Thymus (tissue), 11 donors: ENCODE data around the gene OR2G6. TPM values are rescaled to one million over a fixed set of nuclear protein-coding genes. Genes with fewer than 3 reads are reported as not detected.
A peak's percentile ranks its signal among the peaks of the same experiment; 100 is the strongest.
"Not testable (repeated sequence)": the region's sequence is repeated elsewhere in the genome, so short reads cannot be mapped to it uniquely, and the experiment has no call there.

ENCODE experiments used
- DNase-seq, 9 donors: peaks; one replicate each; pipeline ENCODE4 v3.0.0-alpha.2; 2013; ENCODE audit warnings: low spot score in 9 of 9, low read depth in 6 of 9, missing footprints in 1 of 9
- H3K27ac ChIP-seq, 2 donors: one replicate each; pipeline ENCODE4 v1.5.1; 2013; ENCODE audit warnings: control low read depth in 1 of 2, low read depth in 1 of 2, low read length in 1 of 2, mild to moderate bottlenecking in 1 of 2, moderate library complexity in 1 of 2
- H3K27me3 ChIP-seq, 2 donors: one replicate each; pipeline ENCODE4 v1.5.1; 2013; ENCODE audit warnings: low read length in 1 of 2; ENCODE audit not compliant: control insufficient read depth in 2 of 2, insufficient read depth in 1 of 2
- H3K36me3 ChIP-seq, 2 donors: one replicate each; pipeline ENCODE4 v1.5.1; 2013; ENCODE audit warnings: low read length in 1 of 2, mild to moderate bottlenecking in 1 of 2, moderate library complexity in 1 of 2; ENCODE audit not compliant: control insufficient read depth in 2 of 2, insufficient read depth in 2 of 2
- H3K4me1 ChIP-seq, 2 donors: one replicate each; pipeline ENCODE4 v1.5.1; 2013; ENCODE audit warnings: low read length in 2 of 2; ENCODE audit not compliant: control insufficient read depth in 2 of 2, insufficient read depth in 2 of 2
- H3K4me3 ChIP-seq, 2 donors: one replicate each; pipeline ENCODE4 v1.5.1; 2013; ENCODE audit warnings: low read length in 2 of 2, control low read depth in 1 of 2, mild to moderate bottlenecking in 1 of 2
- H3K9me3 ChIP-seq, 2 donors: one replicate each; pipeline ENCODE4 v1.5.1; 2013; ENCODE audit warnings: low read length in 1 of 2, mild to moderate bottlenecking in 1 of 2; ENCODE audit not compliant: control insufficient read depth in 2 of 2, insufficient read depth in 1 of 2
- WGBS: extraction: QIAGEN DNeasy Blood & Tissue Kit; methylation state at CpG from one replicate; pipeline ENCODE4 v1.1.7; 2013; 5-methylcytosine and 5-hydroxymethylcytosine counted together
- polyA plus RNA-seq: library from polyadenylated mRNA; stranded (reverse); fragments of 200-250 nt; gene quantifications from one replicate; pipeline ENCODE4 v1.2.3, GENCODE V29; 2013
- total RNA-seq: library from RNA; stranded (reverse); fragments of 120-200 nt; gene quantifications from one replicate; pipeline ENCODE4 v1.2.4, GENCODE V29; 2013
- donor health status: healthy.

The OR2G6 gene
- total and polyA plus RNA-seq, 2 donors, result 0.05 TPM; not detected in 1

- DNase-seq, H3K27ac ChIP-seq, H3K27me3 ChIP-seq, H3K4me3 ChIP-seq, H3K9me3 ChIP-seq, H3K36me3 ChIP-seq, H3K4me1 ChIP-seq: not testable (repeated sequence)
- WGBS, result 96% methylated on average over 1 of the region's 2 CpGs
Observed at GRCh38 chr1:248500305-248501035, 7.4 kb upstream of the OR2G6 start.

DNA sequence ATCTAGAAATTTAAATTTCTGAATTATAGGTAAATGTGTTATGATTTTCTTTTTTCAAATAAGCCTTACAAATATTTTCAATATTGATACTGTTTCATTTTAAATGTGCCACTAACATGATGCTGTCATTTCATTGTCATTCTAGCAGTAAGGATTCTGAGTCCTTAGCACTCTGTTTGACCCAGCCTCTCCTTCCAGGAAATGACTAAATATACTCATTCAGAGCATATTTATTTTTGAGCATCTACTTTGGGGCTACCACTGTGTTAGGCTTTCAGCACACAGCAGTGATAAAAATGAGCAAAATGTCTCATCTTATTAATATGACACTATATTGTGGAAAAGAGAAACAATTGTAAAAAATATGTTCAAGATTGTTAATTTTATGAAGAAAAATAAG, 2.3 kb downstream of the OR2G6 start:
- H3K27ac ChIP-seq, H3K4me1 ChIP-seq, H3K27me3 ChIP-seq, DNase-seq, H3K4me3 ChIP-seq, H3K9me3 ChIP-seq, H3K36me3 ChIP-seq: not testable (repeated sequence)

DNA sequence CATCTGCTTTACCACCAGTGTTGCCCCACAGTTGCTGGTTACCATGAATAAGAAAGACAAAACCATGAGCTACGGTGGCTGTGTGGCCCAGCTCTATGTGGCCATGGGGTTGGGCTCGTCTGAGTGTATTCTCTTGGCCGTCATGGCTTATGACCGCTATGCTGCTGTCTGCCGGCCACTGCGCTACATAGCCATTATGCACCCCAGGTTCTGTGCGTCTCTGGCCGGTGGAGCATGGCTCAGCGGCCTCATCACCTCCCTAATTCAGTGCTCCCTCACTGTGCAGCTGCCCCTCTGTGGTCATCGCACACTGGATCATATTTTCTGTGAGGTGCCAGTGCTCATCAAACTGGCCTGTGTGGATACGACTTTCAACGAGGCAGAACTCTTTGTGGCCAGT, 14.0 kb downstream of the OR2G6 start:
- WGBS, result 95% methylated on average over 12 of the region's 12 CpGs
- Histone ChIP-seq H3K27me3 (no peaks in the 10 kb centered on the region), H3K27ac (no peak overlapping the region), H3K4me1 (no peaks in the 10 kb centered on the region), H3K36me3 (no peaks in the 10 kb centered on the region), H3K4me3 (no peak overlapping the region), H3K9me3 (peaks cover 0 to 7% of the 10 kb centered on the region in 2 donors)
- no peak for DNase-seq

DNA sequence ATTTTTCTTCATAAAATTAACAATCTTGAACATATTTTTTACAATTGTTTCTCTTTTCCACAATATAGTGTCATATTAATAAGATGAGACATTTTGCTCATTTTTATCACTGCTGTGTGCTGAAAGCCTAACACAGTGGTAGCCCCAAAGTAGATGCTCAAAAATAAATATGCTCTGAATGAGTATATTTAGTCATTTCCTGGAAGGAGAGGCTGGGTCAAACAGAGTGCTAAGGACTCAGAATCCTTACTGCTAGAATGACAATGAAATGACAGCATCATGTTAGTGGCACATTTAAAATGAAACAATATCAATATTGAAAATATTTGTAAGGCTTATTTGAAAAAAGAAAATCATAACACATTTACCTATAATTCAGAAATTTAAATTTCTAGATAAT, 29.6 kb downstream of the OR2G6 start:
- not testable (repeated sequence) for H3K9me3 ChIP-seq, H3K4me1 ChIP-seq, H3K36me3 ChIP-seq, H3K4me3 ChIP-seq, H3K27ac ChIP-seq, H3K27me3 ChIP-seq, DNase-seq

- DNase-seq, H3K27me3 ChIP-seq, H3K9me3 ChIP-seq, H3K4me3 ChIP-seq, H3K27ac ChIP-seq, H3K4me1 ChIP-seq, H3K36me3 ChIP-seq: not testable (repeated sequence)
- WGBS, result no CpG with 5 or more reads among the region's 2 CpGs
Observed at GRCh38 chr1:248547383-248547782, 39.5 kb downstream of the OR2G6 start.

- H3K9me3 ChIP-seq, H3K4me1 ChIP-seq, DNase-seq, H3K27me3 ChIP-seq, H3K27ac ChIP-seq, H3K36me3 ChIP-seq, H3K4me3 ChIP-seq: not testable (repeated sequence)
- no CpG with 5 or more reads among the region's 6 CpGs for WGBS
Observed at GRCh38 chr1:248551027-248551426, 43.2 kb downstream of the OR2G6 start.

DNA sequence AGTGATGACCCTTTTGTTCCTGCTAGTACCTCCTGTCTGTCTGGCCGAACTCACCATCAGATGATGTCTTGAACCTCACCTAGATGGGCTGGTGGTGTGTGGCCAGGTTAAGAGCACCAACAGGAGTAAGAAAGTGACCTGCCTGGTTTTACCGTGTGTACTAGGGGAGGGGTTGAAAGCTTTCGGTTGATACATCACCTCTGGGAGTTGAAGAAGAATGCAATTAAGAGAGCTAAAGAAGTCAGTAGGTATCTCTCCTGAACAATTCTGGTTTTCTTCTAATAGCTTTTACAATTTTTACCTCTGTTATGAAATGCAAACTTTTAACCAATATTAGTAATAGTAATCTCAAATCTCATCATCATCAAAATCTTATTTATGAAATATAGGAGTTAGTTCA, 54.8 kb downstream of the OR2G6 start, which contains the start of gene OR2T29:
OR2T29 (minus strand) TSS at position 101 of the 400 bp plus-strand sequence. CDS start 3,281 bp downstream, outside the sequence.
- 93% methylated on average over 2 of the region's 3 CpGs for WGBS
- not testable (repeated sequence) for H3K36me3 ChIP-seq, H3K4me1 ChIP-seq, H3K4me3 ChIP-seq, H3K27ac ChIP-seq, H3K9me3 ChIP-seq, H3K27me3 ChIP-seq, DNase-seq

- peak in 3 of 9 donors; percentile 2 to 8 (median 8) for DNase-seq
- not testable (repeated sequence) for H3K36me3 ChIP-seq, H3K9me3 ChIP-seq, H3K4me1 ChIP-seq, H3K4me3 ChIP-seq, H3K27me3 ChIP-seq, H3K27ac ChIP-seq
- WGBS, result 55% methylated on average over 11 of the region's 11 CpGs
Observed at GRCh38 chr1:248565530-248566373, 57.9 kb downstream of the OR2G6 start.

DNA sequence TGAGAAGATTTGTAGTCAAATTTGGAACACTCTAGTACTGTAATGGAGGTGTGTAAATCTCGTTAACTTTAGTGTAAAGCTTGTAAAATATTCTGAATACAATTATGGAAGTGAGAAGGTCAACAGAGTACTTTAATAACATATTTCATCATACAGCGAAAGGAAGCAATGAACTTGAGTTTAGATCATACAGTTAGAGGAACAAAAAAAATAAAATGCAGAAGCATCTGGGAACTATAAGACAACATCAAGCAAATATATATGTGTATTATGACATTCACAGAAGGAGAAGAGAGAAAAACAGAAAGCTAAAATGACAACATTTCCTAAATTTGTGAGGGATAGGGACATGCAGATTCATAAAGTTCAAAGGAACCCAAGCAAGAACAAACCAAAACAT, 61.2 kb downstream of the OR2G6 start:
- DNase-seq, H3K4me1 ChIP-seq, H3K27ac ChIP-seq, H3K36me3 ChIP-seq, H3K9me3 ChIP-seq, H3K27me3 ChIP-seq, H3K4me3 ChIP-seq: not testable (repeated sequence)
- WGBS, result 93% methylated on average over 2 of the region's 2 CpGs
